NCI-H1694 (cell line): ENCODE data around the gene HERPUD1.

Source experiments
- DNase-seq: peaks from one replicate; lab custom pipeline; 2025; lab: John Stamatoyannopoulos, UW

The HERPUD1 gene

DNA sequence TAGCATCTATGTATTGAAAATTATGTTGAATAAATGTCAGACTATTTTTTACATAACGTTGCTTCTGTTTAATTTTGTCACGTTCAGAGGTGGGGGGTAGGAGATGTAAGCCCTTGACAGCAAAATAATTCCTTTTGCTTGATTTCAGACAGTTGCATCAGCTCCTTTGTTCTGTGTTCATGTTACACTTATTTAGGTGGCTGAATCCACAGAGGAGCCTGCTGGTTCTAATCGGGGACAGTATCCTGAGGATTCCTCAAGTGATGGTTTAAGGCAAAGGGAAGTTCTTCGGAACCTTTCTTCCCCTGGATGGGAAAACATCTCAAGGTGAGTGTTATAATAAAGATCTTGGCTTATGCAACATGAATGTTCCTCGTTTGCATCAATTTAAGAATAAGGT lies 4.5 kb downstream of the HERPUD1 start:
- DNase-seq, result no peak

DNA sequence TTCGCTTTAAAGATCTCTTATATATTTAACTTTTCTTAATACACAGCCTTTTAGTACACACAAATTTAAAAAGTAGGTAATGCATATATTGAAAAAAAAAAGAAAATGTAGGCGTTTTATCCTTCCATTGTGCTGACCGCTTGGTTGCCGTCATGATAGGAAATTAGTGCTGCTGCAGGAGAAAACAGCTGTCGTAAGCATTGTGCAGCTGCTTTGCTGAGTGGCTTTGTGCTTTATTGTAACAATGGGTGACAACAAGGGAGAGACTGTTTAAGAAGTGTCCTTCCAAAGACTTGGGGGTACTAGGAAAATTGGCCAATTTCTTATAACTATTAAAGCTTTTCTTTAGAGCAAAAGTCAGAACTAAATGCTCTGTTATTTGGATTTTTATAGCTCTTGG lies 5.0 kb downstream of the HERPUD1 start:
- DNase-seq, result no peak

GRCh38 chr16:56938664-56939513 lies 6.9 kb downstream of the HERPUD1 start:
- DNase-seq, result no peak

- DNase-seq, result no peak
Measured at GRCh38 chr16:56939801-56940200, 7.9 kb downstream of the HERPUD1 start.

GRCh38 chr16:56941092-56941491 lies 9.2 kb downstream of the HERPUD1 start:
- DNase-seq, result no peak

GRCh38 chr16:56941856-56942331 lies 10.0 kb downstream of the HERPUD1 start:
- no peak for DNase-seq

- no peak for DNase-seq
Measured at GRCh38 chr16:56943761-56944375, 11.9 kb downstream of the HERPUD1 start.

- no peak for DNase-seq
Measured at GRCh38 chr16:56944954-56945839, 13.3 kb downstream of the HERPUD1 start.

- no peak for DNase-seq
Measured at GRCh38 chr16:56945847-56946527, 14.0 kb downstream of the HERPUD1 start.

- DNase-seq, result no peak
Measured at GRCh38 chr16:56946767-56947603, 15.0 kb downstream of the HERPUD1 start.

GRCh38 chr16:56947604-56947995 lies 15.7 kb downstream of the HERPUD1 start:
- DNase-seq, result no peak

DNA sequence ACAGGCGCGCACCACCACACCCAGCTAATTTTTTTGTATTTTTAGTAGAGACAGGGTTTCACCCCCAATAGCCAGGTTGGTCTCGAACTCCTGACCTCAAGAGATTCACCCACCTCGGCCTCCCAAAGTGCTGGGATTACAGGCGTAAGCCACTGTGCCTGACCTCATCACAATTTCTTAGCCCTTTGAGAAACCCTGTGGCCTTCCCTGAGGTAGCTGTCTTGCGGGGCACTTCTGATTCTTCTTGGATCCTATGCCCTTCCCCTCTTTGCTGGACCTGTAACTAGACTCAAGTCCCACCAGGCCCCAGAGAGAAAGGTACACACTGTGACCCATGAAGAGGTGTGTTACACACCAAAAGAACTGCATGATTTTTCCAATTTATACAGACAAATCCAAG lies 16.3 kb downstream of the HERPUD1 start:
- DNase-seq, result no peak

- DNase-seq, result no peak
Measured at GRCh38 chr16:56950051-56950450, 18.1 kb downstream of the HERPUD1 start.

DNA sequence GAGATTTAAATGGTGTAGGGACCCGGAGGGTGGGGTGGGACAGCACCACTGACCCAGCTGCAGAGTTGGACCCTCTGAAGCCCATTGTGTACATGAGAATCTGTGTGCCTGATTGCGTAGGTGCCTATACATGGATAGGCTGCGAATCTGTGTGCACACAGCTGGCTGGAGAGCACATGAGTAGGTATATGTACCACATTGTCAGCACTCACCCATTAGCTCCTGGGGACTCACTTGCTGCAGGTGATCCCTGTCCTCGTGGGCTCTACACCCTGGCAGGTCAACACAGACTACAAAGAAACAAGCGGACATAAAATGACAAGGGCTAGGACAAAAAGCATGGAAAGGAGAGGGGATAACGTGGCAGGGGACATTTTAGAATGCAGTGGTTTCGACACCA lies 18.5 kb downstream of the HERPUD1 start:
- no peak for DNase-seq

DNA sequence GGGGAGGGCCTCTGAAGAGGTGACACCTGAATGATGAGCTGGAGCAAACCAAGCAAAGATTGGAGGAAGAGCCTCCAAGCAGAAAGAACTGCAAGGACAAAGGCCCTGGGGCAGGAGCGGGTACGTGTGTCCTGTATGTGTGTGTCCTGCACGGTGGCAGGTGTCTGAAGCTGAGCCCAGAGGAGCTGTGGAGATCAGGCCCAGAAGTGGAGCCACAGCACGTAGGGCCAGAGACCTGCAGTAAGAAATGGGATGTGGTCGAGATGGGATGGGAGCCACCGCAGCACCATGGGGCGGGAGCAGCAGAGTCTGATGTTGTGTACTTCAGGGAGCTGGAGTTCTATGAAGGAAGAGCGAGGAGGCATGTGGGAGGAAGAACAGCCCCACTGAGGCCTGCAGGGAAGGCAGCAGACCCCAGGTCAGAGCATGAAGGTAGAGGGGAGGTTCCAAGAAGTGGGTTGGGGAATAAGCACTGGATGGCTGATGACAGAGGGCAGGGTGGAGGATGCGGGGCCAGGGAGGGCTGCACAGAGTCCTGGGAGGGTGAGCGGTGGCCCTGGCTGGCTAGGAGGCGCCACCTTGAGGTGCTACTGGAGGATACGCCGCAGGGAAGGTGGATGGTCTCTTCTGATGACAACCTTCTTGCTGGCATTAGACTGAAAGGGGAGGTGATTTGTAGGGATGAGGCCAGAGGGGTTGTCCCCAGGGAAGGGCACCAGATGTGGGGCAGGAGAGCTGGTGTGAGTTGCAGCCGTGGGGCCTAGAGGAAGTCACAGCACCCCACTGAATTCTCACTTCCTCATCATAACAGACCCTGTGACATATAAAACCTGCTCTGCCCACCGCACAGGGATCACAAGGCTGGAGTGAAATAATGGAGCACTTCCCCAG lies 19.2 kb downstream of the HERPUD1 start:
- DNase-seq, result no peak

DNA sequence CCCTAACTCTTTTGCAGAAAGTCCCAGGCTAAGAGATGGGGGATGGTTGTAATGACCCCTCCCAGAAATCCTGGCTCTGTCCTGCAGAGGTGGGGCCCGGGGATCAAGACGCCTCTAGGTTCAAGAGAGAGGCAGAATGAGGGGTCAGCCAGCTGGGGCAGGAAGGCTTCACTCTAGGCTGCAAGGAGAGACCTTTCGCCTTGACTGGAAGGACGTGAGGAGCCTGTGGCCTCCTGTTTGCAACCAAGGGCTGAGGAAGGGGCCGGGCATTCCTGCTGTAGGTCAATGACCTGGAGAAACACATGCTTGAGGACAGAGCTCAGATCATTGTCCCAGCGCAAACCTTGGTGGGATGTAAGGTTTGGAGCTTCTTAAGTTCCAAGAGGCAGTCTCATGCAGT lies 21.1 kb downstream of the HERPUD1 start:
- DNase-seq, result no peak

DNA sequence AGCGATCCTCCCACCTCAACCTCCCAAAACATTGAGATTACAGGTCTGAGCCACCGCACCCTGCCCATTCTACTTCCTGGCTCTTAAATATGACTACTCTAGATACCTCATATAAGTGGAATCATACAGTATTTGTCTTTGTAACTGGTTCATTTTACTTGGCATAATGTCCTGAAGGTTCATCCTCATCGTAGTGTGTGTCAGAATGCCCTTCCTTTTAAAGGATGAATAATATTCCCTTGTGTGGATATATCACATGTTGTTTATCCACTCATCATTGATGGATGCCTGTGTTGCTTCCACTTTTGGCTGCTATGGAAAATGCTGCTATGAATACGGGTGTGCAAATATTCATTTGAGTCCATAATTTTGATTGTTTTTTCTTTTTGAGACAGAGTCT lies 24.1 kb downstream of the HERPUD1 start:
- DNase-seq, result no peak

DNA sequence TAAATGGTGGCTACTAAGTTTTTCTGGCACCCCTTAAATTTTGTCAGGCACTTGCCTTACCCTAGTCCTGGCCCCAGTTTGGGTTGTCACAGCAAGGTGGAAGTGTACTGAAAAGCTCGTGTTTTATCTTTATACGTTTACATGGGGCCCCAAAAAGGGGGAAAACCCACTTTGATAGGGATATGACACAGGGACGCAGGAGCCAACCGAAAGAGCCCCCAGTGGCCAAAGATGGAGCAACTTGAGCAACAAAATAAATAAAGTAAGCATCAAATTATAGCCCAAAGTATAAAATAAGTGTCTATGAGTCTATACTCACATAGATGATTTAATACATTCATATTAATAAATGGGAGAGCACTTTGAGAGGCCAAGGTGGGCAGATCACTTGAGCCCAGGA lies 24.8 kb downstream of the HERPUD1 start:
- DNase-seq, result no peak

DNA sequence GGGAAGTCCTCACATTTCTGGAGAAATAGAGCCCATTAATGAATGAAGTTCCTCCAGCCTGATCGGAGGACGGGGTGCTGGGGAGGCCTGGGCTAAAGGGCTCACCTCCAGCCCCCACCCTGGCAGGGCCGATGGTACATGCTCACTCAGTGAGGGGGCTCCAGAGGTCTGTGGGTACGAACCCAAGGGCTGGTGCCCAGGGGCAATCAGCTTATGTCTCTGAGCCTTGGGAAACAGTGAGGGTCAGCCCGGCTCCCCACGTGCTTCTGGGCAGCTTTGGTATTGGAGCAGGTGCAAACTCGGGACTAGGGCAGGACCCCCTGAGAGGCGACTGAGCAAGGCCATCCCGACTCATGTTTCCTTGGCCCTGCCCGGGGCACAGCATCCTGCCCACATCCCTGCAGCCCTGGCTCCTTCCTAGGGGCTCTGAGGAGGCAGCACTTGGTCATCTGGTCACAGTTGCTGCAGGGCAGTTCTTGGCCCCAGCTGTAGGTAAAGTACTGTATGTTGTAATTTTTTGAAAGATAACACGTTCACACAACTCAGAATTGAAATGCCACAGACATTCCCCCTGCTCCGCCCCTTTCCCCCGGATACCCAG lies 28.8 kb downstream of the HERPUD1 start:
- no peak for DNase-seq

GRCh38 chr16:56961386-56961785 lies 29.4 kb downstream of the HERPUD1 start:
- no peak for DNase-seq
